Measurements from ENCODE around the gene IL1RAP. TPM values are rescaled to one million over a fixed set of nuclear protein-coding genes. Genes with fewer than 3 reads are reported as not detected.
A peak's percentile ranks its signal among the peaks of the same experiment; 100 is the strongest.

The IL1RAP gene
- total and polyA plus RNA-seq, 12 donors, result 2.1 to 11.9 (median 7.6) TPM

DNA sequence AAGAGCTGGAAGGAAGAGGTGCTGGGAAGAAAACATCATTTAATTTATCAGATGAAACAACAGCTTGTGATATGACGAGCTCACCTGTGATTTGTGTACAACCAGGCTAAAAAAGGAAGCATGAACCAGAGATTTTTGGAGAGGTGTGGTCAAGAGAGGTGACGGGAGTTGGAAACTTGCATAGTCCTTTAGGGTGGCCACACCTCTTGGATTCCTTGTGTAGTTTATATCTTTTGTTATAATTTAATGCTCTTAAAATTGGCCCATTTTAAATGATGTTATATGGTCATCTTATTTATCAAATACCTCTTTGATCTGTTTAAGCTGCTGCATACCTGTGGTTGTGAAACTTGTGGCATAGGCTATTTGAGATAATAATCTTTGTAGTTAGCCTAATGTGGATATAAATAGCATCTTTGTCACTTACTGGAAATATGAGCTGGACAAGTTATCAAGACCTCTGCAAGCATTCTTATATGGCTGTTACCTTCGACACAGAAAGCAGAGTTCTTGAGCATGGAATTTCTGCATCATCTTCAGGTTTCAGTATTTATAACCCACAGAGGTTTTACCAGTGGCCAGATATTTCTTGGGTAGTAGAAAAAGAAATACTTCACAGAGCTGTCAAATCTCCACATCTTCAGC is 49.1 kb downstream of the IL1RAP start:
- Histone ChIP-seq H3K4me3 (no peak overlapping the region), H3K4me1 (peaks cover 0 to 30% (median 17%) of the 10 kb centered on the region in 9 donors), H3K27me3 (no peaks in the 10 kb centered on the region), H3K27ac (no peak overlapping the region), H3K9me3 (peaks cover 0 to 19% (median 0%) of the 10 kb centered on the region in 11 donors), H3K36me3 (no peaks in the 10 kb centered on the region)
- DNase-seq (no peak), ATAC-seq (no peak)
- intact Hi-C loops (cut with DNase I), result no loop called here
- TF ChIP-seq, protein P1, sequence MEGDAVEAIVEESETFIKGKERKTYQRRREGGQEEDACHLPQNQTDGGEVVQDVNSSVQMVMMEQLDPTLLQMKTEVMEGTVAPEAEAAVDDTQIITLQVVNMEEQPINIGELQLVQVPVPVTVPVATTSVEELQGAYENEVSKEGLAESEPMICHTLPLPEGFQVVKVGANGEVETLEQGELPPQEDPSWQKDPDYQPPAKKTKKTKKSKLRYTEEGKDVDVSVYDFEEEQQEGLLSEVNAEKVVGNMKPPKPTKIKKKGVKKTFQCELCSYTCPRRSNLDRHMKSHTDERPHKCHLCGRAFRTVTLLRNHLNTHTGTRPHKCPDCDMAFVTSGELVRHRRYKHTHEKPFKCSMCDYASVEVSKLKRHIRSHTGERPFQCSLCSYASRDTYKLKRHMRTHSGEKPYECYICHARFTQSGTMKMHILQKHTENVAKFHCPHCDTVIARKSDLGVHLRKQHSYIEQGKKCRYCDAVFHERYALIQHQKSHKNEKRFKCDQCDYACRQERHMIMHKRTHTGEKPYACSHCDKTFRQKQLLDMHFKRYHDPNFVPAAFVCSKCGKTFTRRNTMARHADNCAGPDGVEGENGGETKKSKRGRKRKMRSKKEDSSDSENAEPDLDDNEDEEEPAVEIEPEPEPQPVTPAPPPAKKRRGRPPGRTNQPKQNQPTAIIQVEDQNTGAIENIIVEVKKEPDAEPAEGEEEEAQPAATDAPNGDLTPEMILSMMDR (IDR thresholded peaks at IDR 0.05), result no peak
- 86 to 90% methylated on average over 3 of the region's 3 CpGs for WGBS, 2 donors

DNA sequence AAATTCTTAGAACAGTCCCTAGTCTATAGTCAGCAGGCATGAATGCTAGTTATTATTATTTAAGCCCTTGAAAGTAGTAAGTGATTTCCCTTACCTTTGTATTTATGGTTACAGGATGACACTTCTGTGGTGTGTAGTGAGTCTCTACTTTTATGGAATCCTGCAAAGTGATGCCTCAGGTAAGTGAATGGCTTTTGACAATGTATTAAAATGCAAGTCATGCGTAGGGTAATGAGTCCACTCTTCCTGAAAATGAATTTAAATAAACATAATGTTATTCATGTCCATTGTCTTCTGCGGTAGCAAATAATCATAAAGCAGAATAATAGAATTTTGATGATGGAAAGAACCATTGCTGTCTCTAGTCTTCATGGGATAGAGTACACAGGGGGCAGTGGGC is 50.3 kb downstream of the IL1RAP start:
- intact Hi-C loops (cut with DNase I), result no loop called here
- WGBS, 2 donors, result 77 to 79% methylated on average over 2 of the region's 2 CpGs
- Histone ChIP-seq H3K4me1 (peaks cover 0 to 31% (median 21%) of the 10 kb centered on the region in 9 donors), H3K36me3 (no peaks in the 10 kb centered on the region), H3K9me3 (peaks cover 0 to 11% (median 0%) of the 10 kb centered on the region in 11 donors), H3K27ac (no peak overlapping the region), H3K4me3 (no peak overlapping the region), H3K27me3 (no peaks in the 10 kb centered on the region)
- no peak for ATAC-seq
- DNase-seq, result no peak
- TF ChIP-seq, protein P1 (IDR thresholded peaks at IDR 0.05), result no peak

DNA sequence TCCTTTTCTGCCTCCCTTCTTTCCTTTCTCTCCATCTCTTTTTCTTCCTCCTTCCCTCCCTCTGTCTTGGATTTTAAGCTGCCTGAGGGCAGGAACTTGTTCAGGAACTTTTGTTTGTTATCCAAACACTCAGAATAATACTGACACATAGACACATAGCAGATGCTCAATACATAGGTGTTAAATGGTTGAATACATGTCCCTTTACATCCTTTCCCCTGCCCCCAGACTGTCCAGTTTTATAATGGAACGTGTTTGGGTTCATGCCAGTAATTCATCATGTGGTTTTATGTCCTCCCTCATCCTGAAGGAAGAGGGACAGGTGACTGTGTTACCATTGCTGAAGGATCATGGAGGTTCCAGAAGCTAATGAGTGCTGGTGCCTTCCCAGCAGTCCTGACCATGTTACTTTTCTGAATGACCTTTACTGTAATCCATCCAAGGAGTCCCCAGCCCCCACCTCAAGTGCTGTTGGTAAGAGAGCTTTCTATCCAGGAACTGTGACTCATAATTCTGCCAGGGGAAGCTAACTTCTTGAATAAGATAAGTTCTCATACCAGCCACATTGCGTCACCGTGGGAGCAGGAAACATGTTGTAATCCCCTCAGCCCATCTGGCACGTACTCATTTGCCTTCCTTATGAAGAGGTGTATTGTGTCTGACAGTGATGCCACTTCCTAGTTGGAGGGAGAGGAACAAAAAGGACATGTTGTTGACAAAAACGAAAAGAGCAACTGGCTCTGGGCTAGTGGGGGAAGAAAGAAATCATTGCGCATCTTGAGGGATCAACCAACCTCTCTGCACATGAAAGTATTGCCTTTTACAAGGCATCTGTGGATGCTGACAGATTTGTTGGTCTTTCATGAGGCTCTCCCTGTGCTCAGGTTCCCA is 52.4 kb downstream of the IL1RAP start:
- Histone ChIP-seq H3K27ac (peak overlapping the region in 8 of 10 donors; percentile 20 to 89 (median 50)), H3K4me3 (no peak overlapping the region), H3K36me3 (no peaks in the 10 kb centered on the region), H3K9me3 (peaks cover 0 to 7% (median 0%) of the 10 kb centered on the region in 11 donors), H3K4me1 (peaks cover 0 to 42% (median 21%) of the 10 kb centered on the region in 9 donors), H3K27me3 (no peaks in the 10 kb centered on the region)
- ATAC-seq, result peak; percentile 67 to 98 (median 89)
- 21 to 31% methylated on average over 6 of the region's 6 CpGs for WGBS, 2 donors
- DNase-seq, result peak; percentile 57 to 84
- TF ChIP-seq, protein P1 (IDR thresholded peaks at IDR 0.05), result no peak
- intact Hi-C loops (cut with DNase I), result loop anchor here in 1 of 10 donors (5.0 kb wide), 1 partner anchor 54 kb away; the partner anchor contains the start of gene IL1RAP

DNA sequence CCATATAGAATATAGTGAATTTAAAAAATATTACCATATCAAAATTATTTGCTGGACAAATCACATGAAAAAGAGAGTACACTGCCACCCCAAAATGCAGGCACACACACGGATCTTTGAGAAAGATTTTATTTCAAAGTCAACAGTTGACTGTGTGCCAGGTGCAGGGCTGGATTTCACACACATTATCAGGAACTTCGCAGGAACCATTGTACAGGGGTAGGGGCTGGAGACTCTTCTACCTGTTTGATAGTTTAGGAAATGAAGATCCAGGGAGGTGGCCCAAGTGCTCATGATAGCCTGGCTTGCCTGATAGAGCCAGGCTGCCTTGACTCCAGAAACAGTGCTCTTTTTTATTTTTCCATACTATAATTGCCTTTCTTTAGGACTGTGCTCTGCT is 54.2 kb downstream of the IL1RAP start:
- Histone ChIP-seq H3K27ac (peak overlapping the region in 6 of 10 donors; percentile 15 to 89 (median 56)), H3K4me3 (no peak overlapping the region), H3K9me3 (peaks cover 0 to 7% (median 0%) of the 10 kb centered on the region in 11 donors), H3K4me1 (peaks cover 0 to 42% (median 21%) of the 10 kb centered on the region in 9 donors), H3K27me3 (no peaks in the 10 kb centered on the region), H3K36me3 (no peaks in the 10 kb centered on the region)
- intact Hi-C loops (cut with DNase I), result loop anchor here in 1 of 10 donors (5.0 kb wide), 1 partner anchor 56 kb away; the partner anchor contains the start of gene IL1RAP
- WGBS, 2 donors, result 26 to 46% methylated on average over 2 of the region's 2 CpGs
- no peak for DNase-seq
- TF ChIP-seq, protein P1 (IDR thresholded peaks at IDR 0.05), result no peak
- no peak for ATAC-seq

Measured in heart right ventricle (tissue), 16 donors.